Embryonic facial prominence (tissue), 1 donor: Measurements from ENCODE around the gene L1TD1.
"Not testable (repeated sequence)": the region's sequence is repeated elsewhere in the genome, so short reads cannot be mapped to it uniquely, and the experiment has no call there.

Source experiments
- DNase-seq: peaks from one replicate; pipeline ENCODE4 v3.0.0-alpha.2; 2016; ENCODE audit errors: extremely low spot score

L1TD1 gene

GRCh38 chr1:62198069-62198780, 3.6 kb downstream of the L1TD1 start:
- DNase-seq = no peak

- no peak for DNase-seq
These were observed 4.1 kb downstream of the L1TD1 start for GRCh38 chr1:62198781-62199125.

- DNase-seq = no peak
These were observed 12.5 kb downstream of the L1TD1 start for GRCh38 chr1:62207187-62207586.

GRCh38 chr1:62208087-62208486, 13.4 kb downstream of the L1TD1 start:
- no peak for DNase-seq

- DNase-seq = no peak
These were observed 14.3 kb downstream of the L1TD1 start for GRCh38 chr1:62208970-62209369.

GRCh38 chr1:62209931-62210595, 15.4 kb downstream of the L1TD1 start:
- no peak for DNase-seq

- no peak for DNase-seq
These were observed 16.3 kb downstream of the L1TD1 start for GRCh38 chr1:62210960-62211359.

- no peak for DNase-seq
These were observed 17.8 kb downstream of the L1TD1 start for GRCh38 chr1:62212411-62212810.

GRCh38 chr1:62213075-62213914, 18.6 kb downstream of the L1TD1 start:
- DNase-seq = no peak

GRCh38 chr1:62218604-62219003, 24.0 kb downstream of the L1TD1 start:
- no peak for DNase-seq

GRCh38 chr1:62220456-62220855, 25.8 kb downstream of the L1TD1 start:
- not testable (repeated sequence) for DNase-seq

- no peak for DNase-seq
These were observed 26.5 kb downstream of the L1TD1 start for GRCh38 chr1:62221171-62221570.

GRCh38 chr1:62222321-62222720, 27.7 kb downstream of the L1TD1 start:
- no peak for DNase-seq

GRCh38 chr1:62224182-62224581, 29.5 kb downstream of the L1TD1 start:
- no peak for DNase-seq

- DNase-seq = no peak
These were observed 32.8 kb downstream of the L1TD1 start for GRCh38 chr1:62227496-62227895.

GRCh38 chr1:62228136-62228882, 33.7 kb downstream of the L1TD1 start:
- no peak for DNase-seq

- no peak for DNase-seq
These were observed 34.2 kb downstream of the L1TD1 start for GRCh38 chr1:62228883-62229187.

GRCh38 chr1:62229468-62229867, 34.8 kb downstream of the L1TD1 start:
- DNase-seq = no peak

- no peak for DNase-seq
These were observed 35.3 kb downstream of the L1TD1 start for GRCh38 chr1:62229932-62230331.

- no peak for DNase-seq
These were observed 36.1 kb downstream of the L1TD1 start for GRCh38 chr1:62230718-62231117.

- no peak for DNase-seq
These were observed 38.2 kb downstream of the L1TD1 start for GRCh38 chr1:62232871-62233278.

GRCh38 chr1:62233926-62234450, 39.3 kb downstream of the L1TD1 start:
- no peak for DNase-seq
